GM19025 (cell line): ENCODE data around the gene SORL1.

Experiments used
- ATAC-seq: cut with Tn5 transposase; IDR thresholded peaks from one replicate; pipeline ENCODE4 v1.9.1; 2021; ENCODE audit warnings: mild to moderate bottlenecking, low read depth, moderate library complexity; ENCODE audit not compliant: unreplicated experiment

Gene SORL1

DNA sequence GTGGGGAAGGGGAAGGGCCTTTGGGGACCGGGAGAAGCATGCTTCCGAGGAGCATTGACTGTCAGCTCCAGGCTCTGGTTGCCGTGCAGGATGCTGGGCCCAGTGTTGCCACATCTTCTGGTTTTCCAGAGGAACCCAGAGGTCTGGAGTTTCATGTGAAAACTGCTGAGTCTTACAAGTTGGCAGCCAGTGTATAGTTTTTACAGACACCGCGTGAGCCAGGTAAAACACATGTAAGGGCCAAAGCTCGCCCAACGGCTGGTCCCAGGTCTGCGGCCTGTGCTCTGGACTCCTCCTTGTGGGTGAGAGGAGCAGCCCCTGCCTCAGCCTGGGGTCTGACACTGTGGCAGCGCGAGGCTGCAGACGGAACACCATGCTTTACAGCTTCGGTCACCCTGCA, 19.1 kb downstream of the SORL1 start:
- ATAC-seq, result no peak

- no peak for ATAC-seq
Measured at GRCh38 chr11:121472312-121472711, 20.2 kb downstream of the SORL1 start.

- no peak for ATAC-seq
Measured at GRCh38 chr11:121473064-121473777, 21.1 kb downstream of the SORL1 start.

DNA sequence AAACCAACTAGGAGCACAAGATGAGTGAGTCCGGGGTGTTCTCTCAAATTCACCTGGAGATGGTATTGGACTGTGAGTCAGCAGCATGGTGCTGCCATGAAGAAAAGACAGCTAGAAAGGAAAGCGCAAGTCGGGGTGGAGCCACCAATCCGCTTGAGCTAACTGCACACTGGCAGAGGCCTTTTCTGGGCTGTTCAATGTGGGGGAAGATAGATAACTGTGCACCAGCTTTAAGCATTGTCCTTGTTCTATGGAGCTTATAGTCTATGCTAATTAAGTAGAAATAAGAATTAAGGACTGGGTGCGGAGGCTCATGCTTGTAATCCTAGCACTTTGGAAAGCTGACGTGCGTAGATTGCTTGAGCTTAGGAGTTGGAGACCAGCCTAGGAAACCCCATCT, 22.6 kb downstream of the SORL1 start:
- no peak for ATAC-seq

DNA sequence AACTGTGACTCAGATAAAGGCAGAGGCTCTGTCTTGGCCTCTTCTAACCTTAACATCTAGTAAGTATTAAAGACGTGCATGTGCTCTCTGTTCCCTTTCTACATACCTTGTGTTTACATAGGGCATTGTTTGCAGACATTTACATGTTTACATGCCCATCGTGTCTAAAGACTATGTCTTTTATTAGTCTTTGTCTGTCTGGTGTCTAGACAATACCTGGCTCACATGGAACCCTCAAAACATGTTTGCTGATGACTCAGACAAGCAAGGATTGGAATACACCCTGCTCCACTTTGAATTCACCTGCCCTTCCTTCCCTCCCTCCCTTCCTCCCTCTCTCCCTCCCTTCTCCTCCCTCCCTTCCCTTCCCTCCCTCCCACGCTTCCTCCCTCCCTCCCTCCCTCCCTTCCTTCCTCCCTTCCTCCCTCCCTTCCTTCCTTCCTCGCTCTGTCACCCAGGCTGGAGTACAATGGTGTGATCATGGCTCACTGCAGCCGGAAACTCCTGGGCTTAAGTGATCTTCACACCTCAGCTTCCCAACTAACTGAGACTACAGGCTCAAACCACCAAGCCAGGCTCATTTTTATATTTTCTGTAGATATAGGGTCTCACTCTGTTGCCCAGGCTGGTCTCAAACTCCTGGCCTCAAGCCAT, 24.4 kb downstream of the SORL1 start:
- ATAC-seq, result no peak

GRCh38 chr11:121478226-121478894, 26.2 kb downstream of the SORL1 start:
- ATAC-seq, result no peak

- ATAC-seq, result no peak
Measured at GRCh38 chr11:121478895-121479697, 27.0 kb downstream of the SORL1 start.

DNA sequence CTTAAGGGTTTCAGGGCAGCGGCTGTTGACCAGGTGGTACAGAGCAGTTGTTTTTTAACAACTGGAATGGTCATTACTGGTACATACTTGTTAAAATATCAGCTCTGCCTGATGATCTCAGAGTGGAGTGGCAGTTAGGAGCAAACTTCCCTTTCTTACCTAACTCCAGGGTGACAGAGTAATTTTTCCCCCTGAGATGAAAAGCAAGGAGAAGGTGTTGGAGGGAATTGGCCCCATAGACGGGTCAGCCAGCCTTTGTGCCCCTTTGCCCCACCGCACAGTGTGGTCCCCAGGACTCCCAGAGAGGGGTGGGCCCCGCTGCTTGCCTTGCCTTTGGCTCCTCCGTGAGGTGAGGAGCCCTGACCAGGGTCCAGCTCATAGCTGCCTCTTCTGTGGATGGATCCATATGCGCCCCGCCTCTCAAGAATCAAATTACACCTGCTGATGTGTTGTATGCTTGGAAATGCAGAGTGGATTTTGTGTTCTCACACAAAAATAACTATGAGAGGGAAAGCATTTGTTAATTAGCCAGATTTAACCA, 27.7 kb downstream of the SORL1 start:
- no peak for ATAC-seq

- ATAC-seq, result peak; percentile 23
Measured at GRCh38 chr11:121481484-121482230, 29.5 kb downstream of the SORL1 start.

DNA sequence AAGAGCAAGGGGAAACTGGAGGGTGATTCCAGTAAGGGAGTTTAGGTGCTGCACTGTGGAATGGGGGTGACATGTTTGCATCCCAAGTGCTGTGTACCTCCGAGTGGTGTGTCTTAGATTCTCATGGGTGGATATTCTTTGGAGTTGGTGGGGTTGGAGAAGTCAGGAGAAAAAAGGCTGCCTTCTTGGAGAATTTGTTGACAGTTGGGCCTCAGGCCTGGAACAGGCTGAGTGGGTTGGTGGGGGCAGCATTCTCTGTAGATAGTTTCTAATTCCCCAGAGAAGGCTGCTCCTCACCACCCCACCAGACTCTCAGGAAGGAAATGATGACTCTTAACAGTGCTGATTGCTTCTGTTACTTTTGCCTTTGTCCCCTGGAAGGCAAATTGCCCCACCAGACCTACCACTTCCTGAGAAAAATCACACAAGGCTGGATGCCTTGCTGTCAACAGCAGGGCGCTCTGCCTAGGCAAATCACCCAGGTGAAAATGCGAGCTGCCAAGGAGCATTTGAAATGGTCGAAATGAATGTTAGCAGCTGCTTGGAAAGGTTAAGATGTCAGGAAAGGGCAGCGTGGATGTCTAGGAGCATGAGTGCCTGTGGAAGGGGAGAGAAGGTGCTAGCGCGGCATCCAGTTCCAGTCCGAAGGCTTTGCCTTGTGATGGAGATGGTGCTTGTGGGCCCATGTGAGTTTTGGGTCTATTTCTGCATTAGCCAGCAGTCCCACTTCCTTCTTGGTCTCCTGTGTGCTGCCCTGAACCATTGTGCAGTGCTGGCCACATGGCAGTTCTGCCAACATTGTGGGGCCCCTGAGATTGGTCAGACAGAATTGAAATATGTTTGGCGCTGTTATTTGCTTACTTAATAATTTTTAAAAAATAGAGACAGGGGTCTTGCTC, 30.4 kb downstream of the SORL1 start:
- peak; percentile 85 for ATAC-seq

- ATAC-seq, result no peak
Measured at GRCh38 chr11:121483805-121484480, 31.8 kb downstream of the SORL1 start.

DNA sequence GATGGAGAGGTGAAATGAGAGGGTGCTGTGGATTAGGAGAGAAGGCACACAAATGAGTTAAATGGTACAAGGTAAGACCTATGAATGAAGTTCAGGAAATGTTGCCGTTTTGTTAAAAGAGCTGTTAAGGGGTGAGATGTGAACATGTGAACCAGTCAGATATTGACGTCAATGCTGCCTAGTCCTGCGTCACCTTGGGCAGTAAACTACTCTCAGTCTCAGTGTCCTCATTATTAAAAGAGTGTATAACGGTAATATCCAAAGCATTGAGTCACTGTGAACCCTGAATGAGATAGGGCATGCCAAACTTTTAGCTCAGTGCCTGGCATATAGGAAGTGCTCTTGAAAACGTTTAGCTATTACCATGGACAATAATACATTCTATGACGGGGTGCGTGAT, 33.1 kb downstream of the SORL1 start:
- ATAC-seq, result no peak

- no peak for ATAC-seq
Measured at GRCh38 chr11:121486054-121486453, 33.9 kb downstream of the SORL1 start.

DNA sequence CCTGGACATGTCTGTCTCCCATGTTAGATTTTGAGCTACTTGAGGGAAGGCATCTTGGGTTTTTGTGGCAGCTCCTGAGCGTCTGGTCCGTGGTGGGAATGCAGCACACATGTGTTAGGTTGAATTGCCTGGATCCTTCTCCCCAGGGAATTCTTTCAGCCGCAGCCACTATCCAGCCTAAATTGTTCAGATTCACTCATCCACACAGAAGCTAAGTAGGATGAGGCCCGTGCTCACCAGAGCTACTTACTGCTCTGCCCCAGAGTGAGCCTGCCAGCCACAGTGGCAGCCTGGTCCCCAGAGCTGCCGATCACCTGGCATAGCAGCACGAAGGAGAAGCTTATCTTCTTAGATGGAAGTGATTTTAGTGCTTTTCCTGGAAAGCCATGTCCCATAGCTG, 35.1 kb downstream of the SORL1 start:
- no peak for ATAC-seq

GRCh38 chr11:121488170-121488569, 36.1 kb downstream of the SORL1 start:
- no peak for ATAC-seq

DNA sequence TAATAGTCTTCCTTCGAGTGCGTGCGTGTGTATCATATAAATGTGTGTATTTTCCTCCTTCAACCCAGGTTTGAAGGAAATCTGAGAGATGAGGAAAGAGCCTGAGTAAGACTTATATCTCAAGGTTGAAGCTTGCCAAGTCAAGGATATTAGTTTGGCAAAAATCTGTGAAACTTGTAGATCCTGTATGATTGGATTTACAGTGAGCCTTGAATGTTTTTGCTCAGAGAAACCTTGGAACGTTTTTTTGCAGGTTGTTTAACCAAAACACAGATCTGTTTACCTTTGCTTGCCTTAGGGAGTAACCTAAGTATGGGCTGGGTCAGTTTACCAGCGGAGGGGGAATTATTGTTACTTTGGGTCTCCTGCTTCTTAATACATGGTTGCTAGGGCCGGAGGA, 36.5 kb downstream of the SORL1 start:
- no peak for ATAC-seq

GRCh38 chr11:121489823-121490222, 37.7 kb downstream of the SORL1 start:
- no peak for ATAC-seq

GRCh38 chr11:121494355-121495099, 42.4 kb downstream of the SORL1 start:
- no peak for ATAC-seq
